SK-N-MC (cell line): ENCODE results near the gene LDAH.
"Not testable (repeated sequence)": the region's sequence is repeated elsewhere in the genome, so short reads cannot be mapped to it uniquely, and the experiment has no call there.

Experiments used
- EZH2 ChIP-seq: fragments of 200-600 bp; sonication (generic); IDR thresholded peaks from one replicate; pipeline ENCODE4 v1.6.1; 2017; ENCODE audit warnings: antibody characterized with exemption
- POLR2AphosphoS5 ChIP-seq: IDR thresholded peaks from 2 replicates; pipeline ENCODE4 v1.6.1; 2012; ENCODE audit warnings: mild to moderate bottlenecking, low read depth, low read length, borderline replicate concordance

- not testable (repeated sequence) for TF ChIP-seq EZH2, POLR2AphosphoS5
These were observed 29.0 kb downstream of the LDAH start for GRCh38 chr2:20793944-20794343.
